HepG2 (cell line): ENCODE measurements around the gene GRIA2. TPM values are rescaled to one million over a fixed set of nuclear protein-coding genes. Genes with fewer than 3 reads are reported as not detected.

Experiments
- ATAC-seq: fragments of 200-7000 bp; cut with Tn5 transposase; 3 replicates; pipeline ENCODE4 v1.9.1; 2020; ENCODE audit warnings: mild to moderate bottlenecking, moderate library complexity
- BruUV-seq: library from RNA; stranded (reverse); fragments of 400-500 nt; replicated peaks from 2 replicates; lab custom pipeline; 2021; lab: Mats Ljungman, UMichigan
- CTCF ChIA-PET: fragments of 300-600 bp; formaldehyde crosslinking; extraction: SDS; loops from one replicate; lab custom pipeline; 2021; ENCODE audit warnings: low total read pairs, inconsistent platforms, low intra/inter-chr PET ratio; lab: Yijun Ruan, JAX
- POLR2A ChIA-PET: fragments of 350-600 bp; sonication (Branson Sonifier 250); formaldehyde crosslinking; loops from one replicate; lab custom pipeline; 2020; ENCODE audit warnings: antibody characterized with exemption, inconsistent platforms; lab: Yijun Ruan, JAX
- DNase-seq: peaks from one replicate; pipeline ENCODE4 v3.0.0-alpha.2; 2015; ENCODE audit warnings: low spot score
- FAIRE-seq: peaks from 3 replicates; lab custom pipeline; 2011; peaks lifted over from hg19 to GRCh38; lab: Jason Lieb, UNC
- H2AFZ ChIP-seq: one replicate; pipeline ENCODE4 v1.6.1; 2011; ENCODE audit warnings: low read length, inconsistent platforms
- H3K27ac ChIP-seq: fragments of 300-600 bp; 3 replicates; pipeline ENCODE4 v1.8.0; 2011; ENCODE audit warnings: mixed run types, mild to moderate bottlenecking, mixed read lengths, low read length, inconsistent platforms; ENCODE audit not compliant: insufficient read depth; ENCODE audit errors: extremely low read length
- H3K27me3 ChIP-seq, 2 experiments: fragments of 200-600 bp in 1 of 2; 2 replicates in 1 of 2; 3 replicates in 1 of 2; pipeline versions ENCODE4 v1.6.0 to v1.8.0; 2011; ENCODE audit warnings: low read length in 2 of 2, mild to moderate bottlenecking in 2 of 2, moderate library complexity in 2 of 2, inconsistent platforms in 1 of 2; ENCODE audit not compliant: insufficient read depth in 2 of 2, control insufficient read depth in 1 of 2
- H3K36me3 ChIP-seq, 2 experiments: fragments of 200-600 bp in 1 of 2; replicated peaks in 1 of 2; 2 replicates in 1 of 2; 3 replicates in 1 of 2; pipeline versions ENCODE4 v1.5.1 to v1.8.0; 2011; ENCODE audit warnings: low read length in 2 of 2, inconsistent platforms in 1 of 2; ENCODE audit not compliant: insufficient read depth in 2 of 2, control insufficient read depth in 1 of 2
- H3K4me1 ChIP-seq: 2 replicates; pipeline ENCODE4 v1.5.1; 2012; ENCODE audit warnings: low read length, inconsistent platforms; ENCODE audit not compliant: insufficient read depth
- H3K4me2 ChIP-seq: 2 replicates; pipeline ENCODE4 v1.6.0; 2011; ENCODE audit warnings: low read depth, low read length, inconsistent platforms
- H3K4me3 ChIP-seq, 3 experiments: fragments of 200-600 bp in 1 of 3; sonication (generic), shearing (Covaris generic) in 1 of 3; replicated peaks in 1 of 3; 2 replicates each; pipeline ENCODE4 v1.5.1; 2011 to 2016; ENCODE audit warnings: low read length in 3 of 3, inconsistent platforms in 2 of 3, low read depth in 2 of 3, mild to moderate bottlenecking in 2 of 3, control low read depth in 1 of 3, mixed read lengths in 1 of 3; ENCODE audit not compliant: insufficient read depth in 1 of 3
- H3K79me2 ChIP-seq: one replicate; pipeline ENCODE4 v1.6.1; 2011; ENCODE audit warnings: low read length, inconsistent platforms; ENCODE audit not compliant: insufficient read depth
- H3K9ac ChIP-seq: 2 replicates; pipeline ENCODE4 v1.6.0; 2011; ENCODE audit warnings: mild to moderate bottlenecking, low read depth, low read length, inconsistent platforms; ENCODE audit not compliant: insufficient read depth
- H3K9me3 ChIP-seq: 2 replicates; pipeline ENCODE4 v1.5.1; 2012; ENCODE audit warnings: mild to moderate bottlenecking, low read length
- H4K20me1 ChIP-seq: 2 replicates; pipeline ENCODE4 v1.6.0; 2011; ENCODE audit warnings: inconsistent platforms, mild to moderate bottlenecking, low read length, moderate library complexity; ENCODE audit not compliant: insufficient read depth
- CTCF ChIP-seq: sonication (generic); formaldehyde crosslinking; IDR thresholded peaks from 2 replicates; pipeline ENCODE4 v1.5.0; 2020; ENCODE audit warnings: mild to moderate bottlenecking, missing genetic modification reagents, moderate library complexity
- DR1 ChIP-seq: sonication (generic); formaldehyde crosslinking; IDR thresholded peaks from 2 replicates; pipeline ENCODE4 v1.8.0; 2021; ENCODE audit warnings: mild to moderate bottlenecking, missing genetic modification reagents, inconsistent platforms
- MIER2 ChIP-seq: IDR thresholded peaks from 2 replicates; pipeline ENCODE4 v1.6.1; 2016; ENCODE audit warnings: missing biosample characterization, missing genetic modification reagents
- SMC3 ChIP-seq: IDR thresholded peaks from 2 replicates; pipeline ENCODE4 v1.6.1; 2011; ENCODE audit warnings: low read length, improper control_type of control experiment
- STAG1 ChIP-seq: sonication (generic); formaldehyde crosslinking; IDR thresholded peaks from 2 replicates; pipeline ENCODE4 v1.4.0; 2020; ENCODE audit warnings: missing genetic modification reagents
- ZNF124 ChIP-seq: sonication (generic); formaldehyde crosslinking; IDR thresholded peaks from 2 replicates; pipeline ENCODE4 v1.4.0; 2020; ENCODE audit warnings: missing genetic modification reagents
- ZNF367 ChIP-seq: sonication (generic); formaldehyde crosslinking; IDR thresholded peaks from 2 replicates; pipeline ENCODE4 v1.4.0; 2020; ENCODE audit warnings: missing genetic modification reagents, borderline replicate concordance
- WGBS: methylation state at CpG from one replicate; pipeline ENCODE4 v1.1.6; 2017; ENCODE audit warnings: low lambda C conversion rate; 5-methylcytosine and 5-hydroxymethylcytosine counted together
- in situ Hi-C: cut with HindIII; loops from 2 replicates; pipeline ENCODE4 v1.10.0; 2017; ENCODE audit warnings: low pct_unique_long_range_greater_than_20kb; ENCODE audit not compliant: extremely low pct_ligation_motif_present
- intact Hi-C: fragments of 100-400 bp; cut with micrococcal nuclease; formaldehyde crosslinking; loops from one replicate; pipeline ENCODE4 v1.10.0; 2022; ENCODE audit not compliant: unreplicated experiment
- polyA plus RNA-seq, 8 experiments: library from polyadenylated mRNA; depleted of rRNA in 3 of 8; stranded (reverse) in 7 of 8; unstranded in 1 of 8; fragments of >200 nt; fragmentation: Illumina TruSeq in 4 of 8; extraction: Trizol in 4 of 8; gene quantifications; 2 replicates each; pipeline versions ENCODE4 v1.2.1 to v1.2.3, GENCODE V29; 2011 to 2016; ENCODE audit warnings: low read depth in 4 of 8, missing spikeins in 1 of 8, mixed read lengths in 1 of 8; ENCODE audit not compliant: insufficient read depth in 1 of 8
- total RNA-seq, 5 experiments: library from RNA; depleted of rRNA; stranded (reverse); fragments of >200 nt; fragmentation: Illumina TruSeq; extraction: Trizol; gene quantifications; 2 replicates each; pipeline ENCODE4 v1.2.3, GENCODE V29; 2016; ENCODE audit warnings: low read depth in 1 of 5

The GRIA2 gene
- total and polyA plus RNA-seq, 2 of the 13 experiments (the other 11 are each of a cell fraction or from before 2014, with no cell fraction given) = not detected

GRCh38 chr4:157217708-157218107 lies 2.8 kb upstream of the GRIA2 start:
- BruUV-seq = no TSS peak
- TF ChIP-seq ZNF367 (CRISPR knock-in tag) = no peak
- peak; percentile 42 for TF ChIP-seq CTCF
- no peak for TF ChIP-seq DR1
- no peak for TF ChIP-seq ZNF124 (CRISPR knock-in tag)
- TF ChIP-seq MIER2 (CRISPR knock-in tag) = peak; percentile 52; the same call in 1 of the 2 replicates
- peak; percentile 46 for TF ChIP-seq SMC3
- TF ChIP-seq STAG1 (CRISPR knock-in tag) = peak; percentile 65
- ATAC-seq (no peak), FAIRE-seq (peak; percentile 28), DNase-seq (peak; percentile 3)
- Histone ChIP-seq H3K27ac (no peak overlapping the region), H4K20me1 (peaks cover 4% of the 10 kb centered on the region; the same call in 1 of the 2 replicates), H3K79me2 (no peaks in the 10 kb centered on the region), H2AFZ (no peak overlapping the region), H3K4me3 (no peak overlapping the region), H3K9me3 (no peaks in the 10 kb centered on the region), H3K36me3 (no peaks in the 10 kb centered on the region), H3K9ac (no peak overlapping the region), H3K27me3 (peaks cover 0 to 1% of the 10 kb centered on the region in 2 experiments; a peak in 1 of 5 replicates), H3K4me1 (no peaks in the 10 kb centered on the region), H3K4me2 (no peak overlapping the region)
- in situ Hi-C loops (no loop called here), intact Hi-C loops (loop anchor here (1.0 to 5.0 kb wide), 2 partner anchors 240 to 761 kb away; no protein-coding TSS in a partner anchor)
- 16% methylated on average over 3 of the region's 3 CpGs for WGBS
- POLR2A ChIA-PET = no interaction called here
- CTCF ChIA-PET = interaction anchor here (3.4 kb wide), 1 partner anchor 761 kb away, joined by 25 read pairs; no protein-coding TSS in a partner anchor
